GM12874 (cell line): ENCODE measurements around the gene TMEM86A.

ENCODE experiments used
- TF ChIP-seq, protein P1 (sequence below): IDR thresholded peaks from 2 replicates; pipeline ENCODE4 v1.5.1; 2011; ENCODE audit warnings: low read depth, mild to moderate bottlenecking, control low read depth, low read length, moderate library complexity; ENCODE audit not compliant: insufficient read depth

TMEM86A gene

DNA sequence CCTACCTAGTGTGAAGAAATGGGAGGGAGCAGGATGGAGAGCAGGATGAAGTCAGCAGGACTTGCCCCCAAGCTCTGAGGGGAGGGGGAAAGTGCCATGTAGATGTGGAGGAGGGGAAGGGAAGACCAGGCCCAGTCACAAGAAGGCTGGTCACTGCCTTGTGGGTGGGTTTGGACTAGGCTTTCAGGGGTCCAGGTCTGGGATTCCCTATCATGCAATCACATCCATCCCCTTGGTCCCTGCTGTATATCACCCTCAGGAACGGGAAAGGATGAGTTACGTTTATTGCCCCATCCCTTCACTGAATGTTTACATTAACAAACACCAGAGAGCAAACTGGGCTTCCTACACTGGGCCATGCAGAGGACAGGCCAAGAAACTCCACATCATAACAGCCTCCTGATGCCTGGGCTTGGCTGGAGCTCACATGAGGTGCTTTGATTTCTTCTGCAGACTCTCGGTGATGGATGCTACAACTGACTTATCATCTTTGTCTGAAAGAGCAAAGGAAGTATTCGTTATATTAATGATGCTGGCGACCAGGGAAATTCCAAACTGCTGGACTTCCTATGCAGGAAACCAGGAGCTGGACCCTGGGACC, 5.6 kb downstream of the TMEM86A start:
- TF ChIP-seq, protein P1, sequence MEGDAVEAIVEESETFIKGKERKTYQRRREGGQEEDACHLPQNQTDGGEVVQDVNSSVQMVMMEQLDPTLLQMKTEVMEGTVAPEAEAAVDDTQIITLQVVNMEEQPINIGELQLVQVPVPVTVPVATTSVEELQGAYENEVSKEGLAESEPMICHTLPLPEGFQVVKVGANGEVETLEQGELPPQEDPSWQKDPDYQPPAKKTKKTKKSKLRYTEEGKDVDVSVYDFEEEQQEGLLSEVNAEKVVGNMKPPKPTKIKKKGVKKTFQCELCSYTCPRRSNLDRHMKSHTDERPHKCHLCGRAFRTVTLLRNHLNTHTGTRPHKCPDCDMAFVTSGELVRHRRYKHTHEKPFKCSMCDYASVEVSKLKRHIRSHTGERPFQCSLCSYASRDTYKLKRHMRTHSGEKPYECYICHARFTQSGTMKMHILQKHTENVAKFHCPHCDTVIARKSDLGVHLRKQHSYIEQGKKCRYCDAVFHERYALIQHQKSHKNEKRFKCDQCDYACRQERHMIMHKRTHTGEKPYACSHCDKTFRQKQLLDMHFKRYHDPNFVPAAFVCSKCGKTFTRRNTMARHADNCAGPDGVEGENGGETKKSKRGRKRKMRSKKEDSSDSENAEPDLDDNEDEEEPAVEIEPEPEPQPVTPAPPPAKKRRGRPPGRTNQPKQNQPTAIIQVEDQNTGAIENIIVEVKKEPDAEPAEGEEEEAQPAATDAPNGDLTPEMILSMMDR, result no peak

- TF ChIP-seq, protein P1, result no peak
Measured at GRCh38 chr11:18704698-18705097, 6.1 kb downstream of the TMEM86A start.

DNA sequence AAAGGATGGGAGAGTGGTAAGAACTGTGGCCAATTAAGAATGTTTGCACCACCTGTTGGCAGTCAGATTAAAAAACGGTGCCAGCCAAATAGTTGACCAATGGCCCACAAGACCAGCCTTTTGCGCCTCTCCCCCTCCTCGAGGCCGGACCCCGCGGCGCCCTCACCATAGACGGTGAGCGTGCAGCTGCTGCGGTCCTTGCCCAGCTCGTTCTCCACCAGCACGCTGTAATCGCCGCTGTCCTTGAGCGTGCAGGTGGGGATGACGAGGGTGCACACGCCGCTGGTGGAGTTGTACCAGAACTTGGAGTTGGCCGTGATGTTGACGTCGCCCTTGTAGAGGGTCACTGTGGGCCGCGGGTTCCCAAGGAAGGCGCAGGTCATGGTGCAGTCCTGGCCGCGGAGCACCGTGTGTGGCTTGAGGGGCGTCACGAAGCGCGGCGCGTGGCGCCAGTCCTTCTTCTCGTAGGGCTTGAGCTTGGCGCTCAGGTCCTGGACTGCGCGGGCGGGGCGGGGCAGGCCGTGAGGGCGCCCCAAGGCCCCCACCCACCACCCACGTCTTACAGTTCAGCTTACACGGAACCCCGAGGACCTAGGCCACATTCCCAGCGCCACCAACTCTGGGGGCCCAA, 7.2 kb downstream of the TMEM86A start:
- TF ChIP-seq, protein P1, result no peak

DNA sequence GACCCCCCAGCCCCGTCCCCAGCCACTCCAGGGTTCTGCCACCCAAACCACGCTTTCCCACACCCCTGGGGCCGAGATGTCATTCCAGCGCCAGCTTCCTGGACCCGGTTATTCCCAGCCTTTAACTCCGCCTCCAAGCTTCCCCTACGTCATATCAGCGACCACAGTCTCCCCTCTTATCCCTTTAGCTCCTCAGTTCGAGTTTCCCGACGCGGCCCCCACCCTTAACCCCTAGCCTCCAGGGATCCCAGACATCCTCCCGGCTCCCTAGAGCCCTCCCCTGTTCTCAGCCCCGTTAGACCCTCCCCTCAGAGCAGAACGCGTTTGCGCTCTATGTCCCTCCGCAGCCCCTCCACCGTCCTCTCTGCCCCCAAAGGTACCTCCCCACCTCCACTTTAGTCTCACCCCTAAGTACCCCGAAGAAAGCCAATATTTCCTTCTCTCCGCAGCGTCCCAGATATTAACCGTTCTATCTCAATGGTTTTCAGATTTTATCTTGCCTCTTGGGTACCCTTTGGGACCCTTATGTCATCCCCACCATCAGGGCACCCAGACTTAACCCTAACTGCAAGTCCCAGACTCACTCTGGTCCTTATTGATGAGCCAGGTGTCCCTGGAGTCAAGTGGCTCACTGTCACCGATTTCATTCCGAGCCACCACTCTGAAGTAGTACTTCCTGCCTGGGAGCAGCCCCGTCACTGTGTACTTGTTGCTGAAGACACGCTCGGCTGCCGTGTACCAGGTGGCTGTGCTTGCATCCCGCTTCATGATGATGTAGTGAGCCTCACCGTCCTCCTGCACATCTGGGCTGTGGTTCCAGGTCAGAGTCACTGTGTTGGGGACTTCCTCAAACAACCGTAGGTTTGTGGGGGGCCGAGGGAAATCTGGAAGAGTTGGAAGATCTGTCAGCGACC, 8.0 kb downstream of the TMEM86A start:
- TF ChIP-seq, protein P1, result no peak

DNA sequence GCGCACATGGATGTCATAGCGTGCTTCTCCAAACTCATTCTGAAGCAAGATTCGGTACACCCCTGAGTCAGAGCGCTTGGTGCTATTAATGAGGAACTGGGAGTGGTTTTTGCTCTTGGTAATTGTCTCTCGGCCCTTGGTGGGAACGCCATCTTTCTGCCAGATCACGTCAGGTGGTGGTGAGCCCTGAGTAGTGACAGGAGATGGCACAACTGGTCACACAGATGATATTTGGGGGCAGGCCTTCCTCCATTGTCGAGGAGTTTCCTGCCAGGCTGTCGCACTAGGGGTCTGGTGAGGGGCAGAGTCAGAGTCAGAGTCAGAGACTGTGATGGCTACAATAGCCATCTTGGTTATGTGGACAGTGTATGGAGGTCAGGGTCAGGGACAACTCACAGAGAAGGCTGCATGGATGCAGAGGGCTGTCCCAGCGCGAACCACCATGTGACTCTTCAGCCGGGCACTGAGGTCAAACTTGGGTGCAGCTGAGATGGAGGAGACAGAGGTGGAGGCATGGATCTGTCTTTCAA, 9.3 kb downstream of the TMEM86A start:
- TF ChIP-seq, protein P1, result no peak

DNA sequence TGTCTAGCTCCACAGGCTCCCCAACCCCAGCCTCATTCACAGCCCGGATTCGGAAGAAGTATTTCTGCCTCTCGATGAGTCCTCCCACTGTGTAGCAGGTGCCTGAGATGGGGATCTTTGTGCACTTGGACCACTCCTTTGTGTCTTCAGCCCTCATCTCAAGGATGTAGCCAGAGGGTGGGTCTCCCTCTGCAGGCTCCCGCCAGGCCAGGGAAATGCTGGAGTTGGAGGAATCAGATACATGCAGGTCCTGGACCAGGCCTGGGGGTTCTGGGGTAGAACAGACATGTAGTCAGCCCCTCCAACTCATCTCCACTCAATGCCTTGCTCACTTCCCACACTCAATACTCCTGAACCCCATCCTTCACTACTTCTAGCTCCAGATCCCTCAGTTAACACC, 10.8 kb downstream of the TMEM86A start:
- TF ChIP-seq, protein P1, result no peak

DNA sequence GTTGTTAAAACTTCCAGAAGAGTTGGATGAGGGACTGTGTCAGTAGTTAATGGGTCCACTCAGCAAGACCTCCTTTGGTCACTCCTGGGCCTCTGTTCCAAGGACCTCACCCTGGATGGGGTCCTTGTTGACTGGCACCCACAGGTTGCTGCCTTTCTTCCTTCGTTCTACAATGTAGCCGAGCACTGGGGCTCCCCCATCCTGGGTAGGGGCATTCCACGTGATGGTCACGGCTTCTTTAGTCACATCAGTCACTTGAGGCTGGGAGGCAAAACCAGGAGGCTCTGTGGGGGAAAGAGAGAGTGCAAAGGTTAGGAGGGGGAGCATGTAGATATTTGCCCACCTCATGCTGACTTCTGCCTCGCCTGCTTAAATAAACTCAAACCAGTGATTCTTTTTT, 12.0 kb downstream of the TMEM86A start:
- TF ChIP-seq, protein P1, result no peak
